GM19099 (cell line): ENCODE measurements around the gene AKT3.

Source experiments
- POLR2A ChIP-seq: IDR thresholded peaks from 3 replicates; pipeline ENCODE4 v1.6.1; 2011; ENCODE audit warnings: low read depth; ENCODE audit not compliant: insufficient read length; ENCODE audit errors: extremely low read depth

Gene AKT3

DNA sequence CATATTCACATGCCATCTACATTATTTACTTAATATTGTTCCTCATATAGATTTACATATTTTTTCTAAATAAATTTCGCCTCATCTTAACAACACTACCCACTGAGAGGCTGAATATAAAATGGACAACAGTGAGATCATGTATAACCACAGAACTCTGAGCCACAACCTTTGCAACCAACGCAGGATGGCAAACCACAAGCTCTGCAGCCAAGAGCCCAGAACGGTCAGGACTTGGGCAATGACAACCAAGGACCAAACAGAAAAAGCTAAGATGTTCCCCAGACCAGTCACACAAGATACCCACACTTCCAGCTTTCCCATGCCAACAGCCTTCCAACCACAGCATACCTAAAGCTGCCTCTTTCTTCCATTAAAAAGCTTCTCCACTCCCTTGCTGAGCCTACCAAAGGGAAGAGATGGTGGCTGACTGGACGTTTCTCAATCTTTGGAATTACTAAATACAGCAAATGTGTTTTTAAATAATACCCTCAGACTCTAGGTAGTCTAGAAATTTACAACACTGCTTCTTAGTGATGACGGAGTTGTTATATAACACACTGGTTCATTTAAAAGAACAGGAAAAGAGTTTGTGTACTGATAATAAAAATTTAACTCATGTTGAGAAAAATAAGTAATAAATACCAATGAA lies 117.9 kb downstream of the AKT3 start:
- no peak for TF ChIP-seq POLR2A

DNA sequence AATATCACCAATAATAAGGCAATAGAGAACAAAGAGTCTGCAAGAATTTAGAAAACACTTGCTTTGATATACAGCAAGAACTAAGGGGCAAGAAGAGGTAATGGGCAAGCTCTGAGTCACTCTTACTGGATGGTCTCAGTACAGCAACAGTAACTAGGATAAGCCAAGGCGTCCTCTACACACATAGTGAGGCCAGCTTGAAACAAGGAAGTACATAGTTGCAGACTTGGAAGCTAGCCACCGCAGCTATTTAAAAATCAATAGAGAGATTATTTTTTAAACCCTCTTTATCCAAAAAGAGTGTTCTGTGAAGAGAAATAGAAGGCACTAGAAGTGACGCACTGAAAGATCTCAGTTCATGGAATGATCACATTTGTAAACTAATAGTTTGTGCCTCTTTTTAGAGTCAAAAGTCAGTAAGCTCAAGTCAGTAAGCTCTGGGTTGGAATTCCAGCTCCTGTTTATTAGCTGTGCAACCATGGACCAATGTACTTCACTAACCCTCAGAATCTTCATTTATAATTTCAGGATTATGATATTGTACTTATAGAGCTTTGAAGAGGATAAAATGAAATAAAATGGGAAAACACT lies 118.6 kb downstream of the AKT3 start:
- TF ChIP-seq POLR2A = no peak

GRCh38 chr1:243730487-243731150 lies 119.4 kb downstream of the AKT3 start:
- TF ChIP-seq POLR2A = no peak

- no peak for TF ChIP-seq POLR2A
Measured at GRCh38 chr1:243729956-243730355, 120.1 kb downstream of the AKT3 start.

- TF ChIP-seq POLR2A = no peak
Measured at GRCh38 chr1:243727503-243728203, 122.4 kb downstream of the AKT3 start.

DNA sequence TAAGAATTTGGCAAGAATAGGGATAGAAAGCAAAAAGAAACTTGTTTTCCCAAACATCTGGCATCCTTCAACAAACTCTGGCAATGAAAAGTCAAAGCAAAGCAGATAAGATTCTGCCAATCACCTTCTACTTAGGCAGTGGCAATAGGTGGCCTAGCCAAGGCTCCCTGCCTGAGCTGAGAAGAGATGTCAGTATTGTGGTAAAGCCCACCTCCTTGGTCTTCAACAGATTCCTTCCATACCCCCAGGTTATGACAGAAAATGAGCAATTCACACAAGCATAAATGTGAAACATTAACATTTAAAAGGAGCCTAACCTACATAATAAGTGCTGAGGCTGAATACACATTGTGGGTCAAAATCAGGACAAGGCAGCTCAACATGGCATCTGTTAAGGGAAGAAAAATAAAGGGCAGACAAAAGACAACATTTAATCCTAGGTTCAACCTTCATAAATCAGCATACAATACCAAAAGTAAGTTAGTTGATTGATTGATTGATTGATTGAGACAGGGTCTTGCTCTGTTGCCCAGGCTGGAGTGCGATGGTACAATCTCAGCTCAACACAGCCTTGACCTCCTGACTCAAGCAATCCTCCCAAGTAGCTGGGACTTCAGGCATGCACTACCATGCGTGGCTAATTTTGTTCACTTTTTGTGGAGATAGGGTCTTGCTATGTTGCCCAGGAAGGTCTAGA lies 123.1 kb downstream of the AKT3 start:
- TF ChIP-seq POLR2A = no peak

DNA sequence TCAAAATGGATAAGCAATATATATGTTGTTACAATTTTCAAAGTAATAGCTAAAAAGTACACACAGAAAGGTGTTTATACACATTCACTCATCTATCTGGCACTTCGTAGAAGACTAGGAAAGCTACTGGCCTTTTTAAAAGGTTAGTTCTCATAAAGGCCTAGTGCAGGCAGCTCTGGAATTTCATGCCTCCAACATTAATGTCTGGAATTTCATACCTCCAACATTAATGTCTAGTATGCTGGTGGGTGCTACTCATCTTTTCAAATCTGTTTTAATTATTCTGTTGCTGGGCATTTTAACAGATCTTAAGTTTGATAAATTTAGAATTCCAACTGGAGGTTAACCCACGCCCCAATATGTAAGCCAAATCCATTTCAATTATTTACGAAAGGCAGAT lies 124.2 kb downstream of the AKT3 start:
- no peak for TF ChIP-seq POLR2A

DNA sequence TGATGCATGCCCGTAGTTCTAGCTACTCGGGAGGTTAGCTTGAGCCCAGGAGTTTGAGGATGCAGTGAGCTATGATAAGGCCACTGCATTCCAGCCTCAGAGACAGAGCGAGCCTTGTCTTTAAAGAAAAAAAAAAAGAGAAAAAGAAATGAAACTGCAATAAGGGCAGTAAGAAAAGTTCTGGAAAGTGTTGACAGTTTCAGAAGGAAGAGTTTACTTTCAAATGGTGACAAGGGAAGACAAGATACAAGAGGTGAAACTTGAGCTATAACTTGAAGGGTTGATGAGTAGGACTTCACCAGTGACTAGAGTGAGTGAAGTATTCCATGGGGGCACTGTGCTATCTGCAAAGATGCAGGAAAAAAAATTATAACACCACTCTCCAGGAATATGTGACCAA lies 125.0 kb downstream of the AKT3 start:
- TF ChIP-seq POLR2A = no peak

- no peak for TF ChIP-seq POLR2A
Measured at GRCh38 chr1:243723458-243724043, 126.5 kb downstream of the AKT3 start.

- no peak for TF ChIP-seq POLR2A
Measured at GRCh38 chr1:243723050-243723449, 127.0 kb downstream of the AKT3 start.

- TF ChIP-seq POLR2A = no peak
Measured at GRCh38 chr1:243719476-243719875, 130.6 kb downstream of the AKT3 start.

- TF ChIP-seq POLR2A = no peak
Measured at GRCh38 chr1:243718893-243719292, 131.2 kb downstream of the AKT3 start.

DNA sequence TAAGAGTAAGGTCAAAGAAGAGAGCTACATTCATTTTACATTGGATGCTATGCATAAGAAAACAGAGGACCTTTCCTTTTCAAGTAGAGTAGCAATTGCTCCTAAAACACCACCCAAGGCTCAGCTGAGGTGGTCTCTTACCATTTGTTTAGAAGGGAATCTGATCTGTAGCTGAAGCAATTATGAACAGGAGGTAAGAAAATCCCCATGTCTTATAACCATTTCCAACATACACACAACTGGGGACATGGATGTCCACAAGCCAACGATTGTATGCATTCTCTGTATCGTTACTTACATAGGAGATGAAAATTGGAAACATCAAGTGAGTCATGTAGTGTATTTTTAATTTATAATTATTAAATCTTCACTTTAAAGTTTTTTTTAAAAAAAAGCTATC lies 132.0 kb downstream of the AKT3 start:
- no peak for TF ChIP-seq POLR2A

- no peak for TF ChIP-seq POLR2A
Measured at GRCh38 chr1:243716906-243717305, 133.1 kb downstream of the AKT3 start.

DNA sequence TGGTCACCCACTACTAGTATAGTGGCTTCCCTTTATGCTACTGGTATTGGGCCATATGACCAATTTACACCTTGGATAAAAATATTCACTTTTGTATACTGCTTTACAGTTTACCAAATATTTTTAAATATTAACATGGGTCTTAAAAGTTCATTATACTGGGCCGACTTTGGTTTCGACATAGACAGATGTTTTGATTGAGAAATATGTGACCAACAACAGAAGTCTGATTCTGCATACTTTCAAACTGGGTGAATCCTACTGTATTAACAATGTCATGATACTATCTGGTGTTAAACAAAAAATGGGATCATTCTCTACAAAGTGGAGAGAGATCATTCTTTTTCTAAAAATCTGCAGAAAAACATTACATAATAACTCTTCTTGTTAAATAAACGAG lies 134.8 kb downstream of the AKT3 start:
- no peak for TF ChIP-seq POLR2A
